Activated CD4-positive, alpha-beta T cell treated with anti-CD3 and anti-CD28 coated beads, Interleukin-10, Interleukin-2, amounts not matched to agents 100 ng/mL and 50 ng/mL, durations not matched to agents 16 hours and 8 hours (primary cell): ENCODE measurements around the gene GRHPR.

Source experiments
- DNase-seq: peaks from one replicate; pipeline ENCODE4 v3.0.0-alpha.2; 2020

GRHPR gene

DNA sequence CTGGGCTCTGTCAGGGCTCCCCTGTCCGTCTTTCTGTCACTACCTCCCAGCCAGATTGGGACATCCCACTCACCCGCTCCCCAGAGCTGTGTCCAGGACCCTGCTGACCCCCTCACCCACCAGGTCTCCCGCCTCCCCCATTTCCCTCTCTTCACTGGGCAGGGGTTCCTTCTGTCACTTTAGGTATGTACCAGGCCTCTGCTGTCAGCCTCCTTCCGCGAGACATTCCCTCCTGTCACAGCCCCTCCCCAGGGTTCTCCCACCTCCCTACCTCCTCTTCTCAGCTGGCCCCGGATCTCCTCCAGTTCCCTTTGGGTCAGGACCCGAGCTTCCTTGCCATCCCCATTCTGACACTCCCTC lies 63.7 kb downstream of the GRHPR start:
- DNase-seq = no peak
